ENCODE results near the gene CD22. TPM values are rescaled to one million over a fixed set of nuclear protein-coding genes. Genes with fewer than 3 reads are reported as not detected.
"Not testable (repeated sequence)": the region's sequence is repeated elsewhere in the genome, so short reads cannot be mapped to it uniquely, and the experiment has no call there.

The CD22 gene
- total and polyA plus RNA-seq, 10 of the 15 experiments (the other 5 are each of a cell fraction or from before 2014, with no cell fraction given): 23.0 to 344 (median 181) TPM

DNA sequence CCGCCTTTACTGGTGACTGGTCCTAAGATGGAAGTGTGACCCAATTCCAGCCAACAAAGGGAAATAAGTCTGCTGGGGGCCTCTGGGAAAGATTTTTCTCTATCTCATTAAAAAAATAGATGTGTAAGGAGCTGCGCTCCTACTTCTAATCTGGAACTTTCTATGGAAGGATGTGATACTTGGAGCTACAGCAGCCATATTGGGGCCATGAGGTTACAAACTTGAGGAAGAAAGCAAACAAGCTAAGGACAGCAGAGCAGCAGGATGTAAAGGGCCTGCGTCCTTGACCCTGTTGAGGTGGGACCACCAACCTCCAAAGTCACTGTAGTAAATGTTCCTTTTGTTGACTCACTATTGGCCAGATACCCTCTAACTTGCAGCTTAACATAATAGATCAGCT lies 49.4 kb downstream of the CD22 start (continued):
- TF ChIP-seq, protein P1, sequence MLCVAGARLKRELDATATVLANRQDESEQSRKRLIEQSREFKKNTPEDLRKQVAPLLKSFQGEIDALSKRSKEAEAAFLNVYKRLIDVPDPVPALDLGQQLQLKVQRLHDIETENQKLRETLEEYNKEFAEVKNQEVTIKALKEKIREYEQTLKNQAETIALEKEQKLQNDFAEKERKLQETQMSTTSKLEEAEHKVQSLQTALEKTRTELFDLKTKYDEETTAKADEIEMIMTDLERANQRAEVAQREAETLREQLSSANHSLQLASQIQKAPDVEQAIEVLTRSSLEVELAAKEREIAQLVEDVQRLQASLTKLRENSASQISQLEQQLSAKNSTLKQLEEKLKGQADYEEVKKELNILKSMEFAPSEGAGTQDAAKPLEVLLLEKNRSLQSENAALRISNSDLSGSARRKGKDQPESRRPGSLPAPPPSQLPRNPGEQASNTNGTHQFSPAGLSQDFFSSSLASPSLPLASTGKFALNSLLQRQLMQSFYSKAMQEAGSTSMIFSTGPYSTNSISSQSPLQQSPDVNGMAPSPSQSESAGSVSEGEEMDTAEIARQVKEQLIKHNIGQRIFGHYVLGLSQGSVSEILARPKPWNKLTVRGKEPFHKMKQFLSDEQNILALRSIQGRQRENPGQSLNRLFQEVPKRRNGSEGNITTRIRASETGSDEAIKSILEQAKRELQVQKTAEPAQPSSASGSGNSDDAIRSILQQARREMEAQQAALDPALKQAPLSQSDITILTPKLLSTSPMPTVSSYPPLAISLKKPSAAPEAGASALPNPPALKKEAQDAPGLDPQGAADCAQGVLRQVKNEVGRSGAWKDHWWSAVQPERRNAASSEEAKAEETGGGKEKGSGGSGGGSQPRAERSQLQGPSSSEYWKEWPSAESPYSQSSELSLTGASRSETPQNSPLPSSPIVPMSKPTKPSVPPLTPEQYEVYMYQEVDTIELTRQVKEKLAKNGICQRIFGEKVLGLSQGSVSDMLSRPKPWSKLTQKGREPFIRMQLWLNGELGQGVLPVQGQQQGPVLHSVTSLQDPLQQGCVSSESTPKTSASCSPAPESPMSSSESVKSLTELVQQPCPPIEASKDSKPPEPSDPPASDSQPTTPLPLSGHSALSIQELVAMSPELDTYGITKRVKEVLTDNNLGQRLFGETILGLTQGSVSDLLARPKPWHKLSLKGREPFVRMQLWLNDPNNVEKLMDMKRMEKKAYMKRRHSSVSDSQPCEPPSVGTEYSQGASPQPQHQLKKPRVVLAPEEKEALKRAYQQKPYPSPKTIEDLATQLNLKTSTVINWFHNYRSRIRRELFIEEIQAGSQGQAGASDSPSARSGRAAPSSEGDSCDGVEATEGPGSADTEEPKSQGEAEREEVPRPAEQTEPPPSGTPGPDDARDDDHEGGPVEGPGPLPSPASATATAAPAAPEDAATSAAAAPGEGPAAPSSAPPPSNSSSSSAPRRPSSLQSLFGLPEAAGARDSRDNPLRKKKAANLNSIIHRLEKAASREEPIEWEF (IDR thresholded peaks at IDR 0.05; ENCODE audit: insufficient replicate concordance, low read depth, low read length): no peak

DNA sequence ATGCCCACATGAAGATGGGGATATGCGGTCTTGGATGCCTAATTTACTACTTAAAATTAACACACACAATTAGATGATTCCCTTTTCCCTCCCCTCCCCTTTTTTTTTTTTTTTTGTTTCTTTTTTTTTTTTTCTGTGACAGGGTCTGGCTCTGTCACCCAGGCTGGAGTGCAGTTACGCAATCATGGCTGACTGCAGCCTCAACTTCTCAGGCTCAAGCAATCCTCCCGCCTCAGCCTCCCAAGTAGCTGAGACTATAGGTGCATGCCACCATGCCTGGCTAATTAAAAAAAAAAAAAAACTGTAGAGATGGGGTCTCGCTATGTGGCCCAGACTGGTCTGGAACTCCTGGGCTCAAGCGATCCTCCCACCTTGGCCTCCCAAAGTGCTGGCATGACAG lies 50.6 kb downstream of the CD22 start:
- ATAC-seq; BruUV-seq (replicated peaks); H2AFZ ChIP-seq (ENCODE audit: control insufficient read depth, low read depth, low read length); FAIRE-seq; H3K9ac ChIP-seq (ENCODE audit: control insufficient read depth, insufficient read depth, low read length); H3K79me2 ChIP-seq (ENCODE audit: control insufficient read depth, insufficient read depth, low read length); H4K20me1 ChIP-seq (ENCODE audit: control insufficient read depth, insufficient read depth); H3K4me2 ChIP-seq (ENCODE audit: control insufficient read depth, insufficient read depth); H3K9me3 ChIP-seq (replicated peaks; ENCODE audit: control insufficient read depth, insufficient read depth, low read length); H3K4me3 ChIP-seq; H3K27me3 ChIP-seq (replicated peaks in 1 of 2; ENCODE audit: control insufficient read depth in 2 of 2, insufficient read depth in 2 of 2, low read length in 1 of 2); DNase-seq (ENCODE audit: low read depth, low spot score); in situ Hi-C loops (cut with MboI); H3K36me3 ChIP-seq (ENCODE audit: control insufficient read depth in 2 of 2, insufficient read depth in 2 of 2, low read length in 1 of 2); H3K27ac ChIP-seq (ENCODE audit: control insufficient read depth, insufficient read depth): not testable (repeated sequence)
- SMC1A ChIA-PET (ENCODE audit: uncharacterized antibody, unreplicated experiment): interaction anchor here (0.6 to 5.4 kb wide), 5 partner anchors 8 to 52 kb away, joined by 3 to 110 read pairs (median 20); partner anchors contain the start of gene FFAR3
- RAD21 ChIA-PET (ENCODE audit: unreplicated experiment): interaction anchor here (3.4 to 5.8 kb wide), 3 partner anchors 24 to 82 kb away, joined by 37 to 90 read pairs (median 51); no protein-coding TSS in a partner anchor
- CTCF ChIA-PET: interaction anchor here (1.5 kb wide), 1 partner anchor 39 kb away, joined by 6 read pairs; no protein-coding TSS in a partner anchor
- intact Hi-C loops (cut with micrococcal nuclease; ENCODE audit: unreplicated experiment): loop anchor here (5.0 kb wide), 1 partner anchor 38 kb away; no protein-coding TSS in a partner anchor
- WGBS (ENCODE audit: insufficient coverage, insufficient replicate concordance, low lambda C conversion rate, missing lambda C conversion rate): 95% methylated on average over 3 of the region's 5 CpGs
- POLR2A ChIA-PET: interaction anchor here (3.5 to 4.1 kb wide), 2 partner anchors 23 to 39 kb away, joined by 35 to 52 read pairs; no protein-coding TSS in a partner anchor
- H3K4me1 ChIP-seq (ENCODE audit: control insufficient read depth, insufficient read depth, low read length): peaks cover 32% of the 10 kb centered on the region
